GM23248 (cell line): ENCODE data around the gene RNASEL. TPM values are rescaled to one million over a fixed set of nuclear protein-coding genes. Genes with fewer than 3 reads are reported as not detected.

ENCODE experiments used
- DNase-seq: peaks from one replicate; pipeline ENCODE4 v3.0.0-alpha.2; 2015
- H2AFZ ChIP-seq: fragments of 200-600 bp; sonication (generic); 2 replicates; pipeline ENCODE4 v1.6.1; 2016; ENCODE audit warnings: antibody characterized with exemption
- H3F3A ChIP-seq: fragments of 200-600 bp; sonication (generic); 2 replicates; pipeline ENCODE4 v1.6.1; 2016; ENCODE audit warnings: mild to moderate bottlenecking, antibody characterized with exemption, mixed run types; ENCODE audit not compliant: insufficient read depth
- H3K27ac ChIP-seq: fragments of 200-600 bp; sonication (generic); 2 replicates; pipeline ENCODE4 v1.5.1; 2016; ENCODE audit warnings: mild to moderate bottlenecking
- H3K27me3 ChIP-seq: fragments of 200-600 bp; sonication (generic); replicated peaks from 2 replicates; pipeline ENCODE4 v1.6.1; 2016; ENCODE audit warnings: mild to moderate bottlenecking; ENCODE audit not compliant: insufficient read depth
- H3K36me3 ChIP-seq: fragments of 200-600 bp; sonication (generic); 2 replicates; pipeline ENCODE4 v1.6.1; 2016; ENCODE audit warnings: low read depth, mild to moderate bottlenecking
- H3K4me1 ChIP-seq: fragments of 200-600 bp; sonication (generic); 2 replicates; pipeline ENCODE4 v1.6.1; 2016; ENCODE audit warnings: mild to moderate bottlenecking; ENCODE audit not compliant: insufficient read depth
- H3K4me2 ChIP-seq: fragments of 200-600 bp; sonication (generic); one replicate; pipeline ENCODE4 v1.6.1; 2016; ENCODE audit warnings: mild to moderate bottlenecking; ENCODE audit not compliant: unreplicated experiment
- H3K4me3 ChIP-seq: fragments of 200-600 bp; sonication (generic); 2 replicates; pipeline ENCODE4 v1.5.1; 2016; ENCODE audit warnings: mild to moderate bottlenecking
- H3K79me2 ChIP-seq: fragments of 200-600 bp; sonication (generic); 2 replicates; pipeline ENCODE4 v1.6.1; 2016; ENCODE audit warnings: mild to moderate bottlenecking; ENCODE audit not compliant: insufficient read depth
- H3K9ac ChIP-seq: fragments of 200-600 bp; sonication (generic); 2 replicates; pipeline ENCODE4 v1.6.1; 2016; ENCODE audit warnings: mild to moderate bottlenecking
- H3K9me2 ChIP-seq: fragments of 200-600 bp; sonication (generic); 2 replicates; pipeline ENCODE4 v1.6.1; 2016; ENCODE audit warnings: mixed run types, mild to moderate bottlenecking, moderate library complexity; ENCODE audit not compliant: insufficient read depth
- H3K9me3 ChIP-seq: fragments of 200-600 bp; sonication (generic); one replicate; pipeline ENCODE4 v1.6.1; 2017; ENCODE audit warnings: low read depth
- H4K20me1 ChIP-seq: fragments of 200-600 bp; sonication (generic); 2 replicates; pipeline ENCODE4 v1.6.0; 2016; ENCODE audit not compliant: insufficient read depth
- EZH2 ChIP-seq: fragments of 200-600 bp; sonication (generic); IDR thresholded peaks from 2 replicates; pipeline ENCODE4 v1.6.1; 2018; ENCODE audit warnings: antibody characterized with exemption, mild to moderate bottlenecking; ENCODE audit not compliant: insufficient read depth, poor library complexity, severe bottlenecking
- EZH2phosphoT487 ChIP-seq: fragments of 200-600 bp; sonication (generic); IDR thresholded peaks from 2 replicates; pipeline ENCODE4 v1.6.1; 2018; ENCODE audit warnings: antibody characterized with exemption, moderate library complexity, mild to moderate bottlenecking, low read depth; ENCODE audit not compliant: insufficient read depth
- WGBS, 2 experiments: methylation state at CpG; one replicate each; pipeline ENCODE4 v1.1.6; 2015 to 2017; ENCODE audit warnings: low lambda C conversion rate in 2 of 2, low coverage in 1 of 2; ENCODE audit errors: missing lambda C conversion rate in 2 of 2; 5-methylcytosine and 5-hydroxymethylcytosine counted together
- in situ Hi-C: fragments of 300-500 bp; cut with MboI; formaldehyde crosslinking; loops from 2 replicates; pipeline ENCODE4 v1.15.0; 2020
- polyA plus RNA-seq: library from polyadenylated mRNA; unstranded; fragments of >200 nt; fragmentation: Nextera tagmentation; extraction: Ambion mirVana; gene quantifications from 2 replicates; pipeline ENCODE4 v1.2.1, GENCODE V29; 2016
- total RNA-seq: library from RNA; depleted of rRNA; stranded (reverse); fragments of >200 nt; shearing (Covaris generic); gene quantifications from 2 replicates; pipeline ENCODE4 v1.2.3, GENCODE V29; 2014

RNASEL gene
- total and polyA plus RNA-seq, 2 experiments from 2014 or later = 7.9 to 10.1 TPM

DNA sequence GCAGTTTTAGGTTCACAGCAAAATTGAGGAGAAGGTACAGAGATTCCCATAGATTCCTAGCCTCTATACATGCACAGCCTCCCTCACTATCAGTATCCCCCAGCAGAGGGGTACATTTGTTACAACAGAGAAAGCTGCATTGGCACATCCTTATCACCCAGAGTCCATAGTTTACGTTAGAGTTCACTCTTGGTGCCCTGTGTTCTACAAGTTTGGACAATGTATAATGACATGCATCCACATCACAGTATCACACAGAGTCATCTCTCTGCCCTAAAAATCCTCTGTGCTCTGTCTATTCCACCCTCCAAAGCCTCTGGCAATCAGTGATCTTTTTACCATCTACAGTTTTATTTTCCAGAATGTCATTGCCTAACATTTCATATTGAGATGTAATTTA is 37.5 kb upstream of the RNASEL start:
- H3K9me3 ChIP-seq = no peaks in the 10 kb centered on the region
- no peaks in the 10 kb centered on the region for H3K27me3 ChIP-seq
- no peaks in the 10 kb centered on the region for H3K79me2 ChIP-seq
- no peak overlapping the region for H3K4me3 ChIP-seq
- peaks cover 12% of the 10 kb centered on the region for H3K4me1 ChIP-seq
- no peaks in the 10 kb centered on the region for H4K20me1 ChIP-seq
- no peaks in the 10 kb centered on the region for H3K36me3 ChIP-seq
- TF ChIP-seq EZH2 (no peak), EZH2phosphoT487 (no peak)
- no peak overlapping the region for H2AFZ ChIP-seq
- WGBS, 2 experiments = 26 to 31% methylated on average over 1 of the region's 1 CpG
- DNase-seq = no peak
- H3F3A ChIP-seq = no peaks in the 10 kb centered on the region
- H3K4me2 ChIP-seq = no peak overlapping the region
- in situ Hi-C loops = no loop called here
- H3K27ac ChIP-seq = no peak overlapping the region
- no peak overlapping the region for H3K9ac ChIP-seq
- H3K9me2 ChIP-seq = no peaks in the 10 kb centered on the region

DNA sequence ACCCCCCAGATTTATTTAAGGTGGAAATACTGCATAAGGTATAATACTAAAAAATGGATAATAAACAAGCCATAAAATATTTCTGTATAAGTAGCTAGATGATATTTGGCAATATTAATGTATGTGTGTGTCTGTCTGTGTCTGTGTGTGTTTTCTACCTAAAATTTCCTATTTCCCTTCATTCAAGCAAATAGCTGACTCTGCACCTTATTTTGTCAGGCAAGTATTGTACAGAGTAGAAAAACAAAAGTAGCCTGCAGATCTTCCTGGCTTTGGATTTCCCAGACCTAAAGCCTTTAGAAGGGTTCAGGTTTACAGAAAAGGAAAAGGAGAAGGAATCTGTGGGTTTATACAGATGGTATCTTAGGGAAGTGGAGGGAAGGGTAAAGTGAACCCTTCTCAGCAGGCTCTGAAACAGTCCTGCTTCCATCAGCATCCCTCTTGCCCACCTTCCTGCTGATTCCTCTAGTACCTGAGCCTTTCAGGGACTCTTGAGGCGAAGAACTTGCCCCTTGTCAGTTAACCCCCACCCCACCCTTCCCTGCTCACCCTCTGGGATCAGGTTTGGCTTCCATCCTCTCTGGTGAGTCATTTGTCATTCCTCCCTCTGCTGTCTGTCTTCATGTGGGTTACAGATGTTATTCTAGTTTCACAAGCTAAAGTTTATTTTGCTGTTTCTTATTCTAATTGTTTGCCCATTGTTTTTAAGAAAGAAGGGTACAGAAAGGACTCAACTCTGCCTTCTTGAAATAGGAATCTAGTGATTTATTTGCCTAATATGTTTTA is 36.9 kb upstream of the RNASEL start:
- no peaks in the 10 kb centered on the region for H3K36me3 ChIP-seq
- H3K27me3 ChIP-seq = no peaks in the 10 kb centered on the region
- no peaks in the 10 kb centered on the region for H3F3A ChIP-seq
- no peaks in the 10 kb centered on the region for H3K9me3 ChIP-seq
- no peak overlapping the region for H3K9ac ChIP-seq
- in situ Hi-C loops = no loop called here
- H3K9me2 ChIP-seq = no peaks in the 10 kb centered on the region
- H2AFZ ChIP-seq = no peak overlapping the region
- H3K4me3 ChIP-seq = no peak overlapping the region
- no peaks in the 10 kb centered on the region for H3K79me2 ChIP-seq
- no peak overlapping the region for H3K27ac ChIP-seq
- no peak overlapping the region for H3K4me2 ChIP-seq
- H4K20me1 ChIP-seq = no peaks in the 10 kb centered on the region
- TF ChIP-seq EZH2 (no peak), EZH2phosphoT487 (no peak)
- DNase-seq = peak; percentile 28
- WGBS, 2 experiments = 0 to 16% methylated on average over 1 of the region's 1 CpG
- peaks cover 12% of the 10 kb centered on the region for H3K4me1 ChIP-seq

DNA sequence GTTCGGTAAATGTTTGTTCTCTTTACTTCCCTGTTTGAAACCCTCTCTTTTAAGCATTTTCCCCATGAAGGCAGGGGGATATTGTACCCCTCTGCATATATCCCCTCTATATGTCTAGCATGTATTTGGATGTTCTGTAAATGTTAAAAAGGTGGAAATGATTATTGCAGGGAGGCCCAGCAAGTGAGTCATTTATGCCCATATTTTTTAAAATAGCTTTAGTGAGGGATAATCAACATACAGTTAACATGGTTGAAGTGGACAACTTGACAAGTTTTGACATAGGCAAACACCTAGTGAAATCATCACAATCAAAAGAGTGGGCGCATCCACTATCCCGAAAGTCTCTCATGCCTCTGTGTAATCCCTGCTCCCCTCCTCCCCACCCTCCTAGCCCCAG is 36.0 kb upstream of the RNASEL start:
- H3K9ac ChIP-seq = no peak overlapping the region
- H3K4me2 ChIP-seq = no peak overlapping the region
- DNase-seq = no peak
- H3K9me3 ChIP-seq = no peaks in the 10 kb centered on the region
- TF ChIP-seq EZH2phosphoT487 (no peak), EZH2 (no peak)
- no peak overlapping the region for H3K27ac ChIP-seq
- H3K27me3 ChIP-seq = no peaks in the 10 kb centered on the region
- in situ Hi-C loops = no loop called here
- peaks cover 12% of the 10 kb centered on the region for H3K4me1 ChIP-seq
- H3K9me2 ChIP-seq = no peaks in the 10 kb centered on the region
- H3K4me3 ChIP-seq = no peak overlapping the region
- no peaks in the 10 kb centered on the region for H4K20me1 ChIP-seq
- no peaks in the 10 kb centered on the region for H3K79me2 ChIP-seq
- WGBS, 2 experiments = 76 to 88% methylated on average over 3 of the region's 3 CpGs
- H3K36me3 ChIP-seq = no peaks in the 10 kb centered on the region
- H3F3A ChIP-seq = no peaks in the 10 kb centered on the region
- H2AFZ ChIP-seq = no peak overlapping the region

DNA sequence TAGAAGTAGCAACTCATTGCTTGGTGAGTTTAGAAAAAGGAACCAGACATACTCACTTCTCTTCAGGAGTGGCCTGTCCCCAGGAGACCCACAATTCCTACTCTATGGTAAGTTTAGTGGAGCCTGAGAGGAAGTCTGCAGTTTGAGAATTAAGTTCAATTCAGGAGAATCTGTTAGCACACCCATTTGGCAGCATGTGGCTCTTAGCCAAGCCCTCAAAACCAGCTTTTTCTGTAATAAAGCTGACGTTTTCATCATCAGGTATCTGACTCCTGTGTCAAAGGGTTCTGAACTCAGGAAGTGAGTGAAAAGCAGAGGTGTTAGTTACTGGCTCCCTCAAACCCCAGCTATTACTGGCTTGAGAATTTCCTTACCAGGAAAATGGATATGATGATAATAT is 35.5 kb upstream of the RNASEL start:
- H3K4me3 ChIP-seq = no peak overlapping the region
- no peaks in the 10 kb centered on the region for H4K20me1 ChIP-seq
- no peaks in the 10 kb centered on the region for H3F3A ChIP-seq
- no peak for DNase-seq
- no peaks in the 10 kb centered on the region for H3K79me2 ChIP-seq
- H3K4me1 ChIP-seq = peaks cover 12% of the 10 kb centered on the region
- in situ Hi-C loops = no loop called here
- H3K9ac ChIP-seq = no peak overlapping the region
- 17 to 18% methylated on average over 1 of the region's 1 CpG for WGBS, 2 experiments
- no peak overlapping the region for H3K27ac ChIP-seq
- no peak overlapping the region for H2AFZ ChIP-seq
- no peaks in the 10 kb centered on the region for H3K27me3 ChIP-seq
- no peaks in the 10 kb centered on the region for H3K9me3 ChIP-seq
- no peak overlapping the region for H3K4me2 ChIP-seq
- H3K36me3 ChIP-seq = no peaks in the 10 kb centered on the region
- TF ChIP-seq EZH2 (no peak), EZH2phosphoT487 (no peak)
- no peaks in the 10 kb centered on the region for H3K9me2 ChIP-seq
